ENCODE results near the gene EHMT2.

DNA sequence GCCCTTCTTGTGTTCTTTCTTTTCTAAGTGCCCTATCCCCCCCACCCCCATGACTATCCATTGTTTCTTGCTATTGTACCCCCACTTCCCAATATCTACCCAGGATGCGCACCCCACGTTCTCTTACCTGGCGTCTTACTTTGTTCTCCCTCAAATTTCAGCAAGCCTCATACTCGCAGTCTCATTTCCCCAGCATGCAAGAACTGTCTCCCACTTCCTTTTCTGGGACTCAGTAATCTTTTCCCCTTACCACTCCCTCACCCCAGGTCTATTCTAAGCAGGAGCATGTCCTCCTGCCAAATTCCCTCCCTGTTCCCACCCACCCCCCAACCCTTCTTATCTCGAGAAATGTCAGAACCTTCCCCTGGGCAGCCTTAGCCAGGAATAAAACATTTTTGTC is 1.7 kb upstream of the EHMT2 start:
- no peak for TF ChIP-seq POLR2A (IDR thresholded peaks at IDR 0.05; ENCODE audit: low read length)
- no peak for TF ChIP-seq GATA1 (IDR thresholded peaks at IDR 0.05; ENCODE audit: low read depth, low read length)
